HG03139 (cell line): Measurements from ENCODE around the gene MAPK8IP2.
"Not testable (repeated sequence)": the region's sequence is repeated elsewhere in the genome, so short reads cannot be mapped to it uniquely, and the experiment has no call there.

ENCODE experiments used
- ATAC-seq: cut with Tn5 transposase; IDR thresholded peaks from one replicate; pipeline ENCODE4 v1.9.1; 2021; ENCODE audit not compliant: unreplicated experiment

Gene MAPK8IP2

GRCh38 chr22:50612528-50613221, 12.1 kb downstream of the MAPK8IP2 start:
- ATAC-seq = no peak

DNA sequence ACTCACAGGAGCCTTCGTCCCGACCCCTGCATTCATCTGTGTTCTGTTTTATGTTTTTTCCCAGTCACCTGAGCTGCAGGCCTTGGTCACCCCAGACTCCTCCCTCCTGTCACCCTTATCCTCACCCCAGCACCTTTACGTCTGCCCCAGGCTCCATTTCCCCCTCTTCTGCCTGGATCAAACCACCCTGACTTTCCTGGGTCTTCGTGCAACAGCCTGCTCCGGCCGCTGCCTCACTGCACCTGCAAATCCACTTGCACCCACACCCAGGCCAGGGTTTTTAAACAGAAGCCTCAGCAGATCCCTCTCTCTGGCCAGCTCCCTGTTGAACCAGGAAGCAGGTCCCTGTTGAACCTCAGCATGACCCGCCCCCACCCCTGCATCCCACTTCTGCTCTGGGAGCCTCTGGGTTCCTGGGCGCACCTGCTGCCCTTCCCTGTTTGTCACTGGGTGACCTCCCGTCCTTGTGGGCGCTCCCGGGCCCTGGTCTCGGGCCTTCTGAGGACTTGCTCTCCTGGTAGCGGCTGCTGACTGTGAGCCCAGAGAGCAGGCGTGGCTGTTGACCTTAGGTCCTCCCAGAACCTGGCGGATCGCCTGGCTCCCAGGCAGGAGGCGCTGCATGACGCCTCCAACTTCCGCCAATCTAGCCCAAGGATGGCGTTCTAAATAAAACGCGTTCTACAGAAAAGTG, 12.8 kb downstream of the MAPK8IP2 start:
- no peak for ATAC-seq

DNA sequence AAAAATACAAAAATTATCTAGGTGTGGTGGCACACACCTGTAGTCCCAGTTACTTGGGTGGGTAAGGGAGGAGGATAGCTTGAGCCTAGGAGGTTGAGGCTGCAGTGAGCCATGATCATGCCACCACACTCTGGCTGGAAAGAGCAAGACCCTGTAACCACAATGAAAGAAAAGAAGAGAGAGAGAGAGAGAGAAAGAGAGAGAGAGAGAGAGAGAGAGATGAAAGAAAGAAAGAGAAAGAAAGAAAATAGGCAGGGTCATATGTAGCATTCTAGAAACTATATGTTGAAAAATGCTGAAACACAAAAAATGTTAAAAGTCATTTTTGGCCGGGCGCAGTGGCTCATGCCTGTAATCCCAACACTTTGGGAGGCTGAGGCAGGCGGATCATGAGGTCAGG, 13.7 kb downstream of the MAPK8IP2 start:
- not testable (repeated sequence) for ATAC-seq

- peak; percentile 45 for ATAC-seq
These were observed 20.2 kb downstream of the MAPK8IP2 start for GRCh38 chr22:50620593-50621355.

- ATAC-seq = no peak
These were observed 20.8 kb downstream of the MAPK8IP2 start for GRCh38 chr22:50621356-50621880.

- ATAC-seq = no peak
These were observed 21.5 kb downstream of the MAPK8IP2 start for GRCh38 chr22:50621948-50622722.

- no peak for ATAC-seq
These were observed 22.2 kb downstream of the MAPK8IP2 start for GRCh38 chr22:50622723-50623327.

DNA sequence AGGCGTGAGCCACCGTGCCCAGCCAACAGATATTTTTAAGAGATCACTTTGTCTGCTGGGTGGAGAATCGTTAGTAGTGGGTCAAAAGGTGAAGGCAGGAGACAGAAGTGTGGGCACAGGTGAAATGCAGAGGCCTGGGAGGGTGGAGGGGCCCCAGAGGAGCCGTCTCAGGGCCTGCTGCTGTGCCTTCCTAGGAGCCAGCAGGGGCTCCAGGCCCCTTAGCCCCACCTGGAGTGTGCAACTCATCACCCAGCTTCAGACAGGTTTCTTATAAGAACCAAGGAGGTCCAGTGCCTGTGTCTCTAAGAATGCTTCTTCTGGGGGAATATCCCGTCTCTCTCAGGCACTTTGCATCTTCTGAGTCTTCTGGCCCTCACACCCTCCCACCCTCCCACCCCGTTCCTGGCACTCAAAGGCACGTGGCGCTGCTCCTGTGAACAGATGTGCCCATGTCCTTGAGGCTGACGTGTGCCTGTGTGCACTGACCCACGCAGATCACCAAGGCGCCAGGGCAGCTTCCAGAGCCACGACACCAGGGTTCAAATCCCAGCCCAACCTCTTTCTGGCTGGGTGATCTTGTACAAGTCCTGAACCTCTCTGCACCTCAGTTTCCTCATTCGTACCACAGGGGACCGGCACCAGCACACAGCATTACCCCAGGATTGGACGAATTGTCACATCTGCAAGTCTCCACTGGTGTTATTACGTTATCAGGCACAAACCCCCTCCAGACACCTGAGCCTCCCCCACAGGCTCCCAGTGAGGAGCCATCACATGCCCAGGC, 23.9 kb downstream of the MAPK8IP2 start:
- no peak for ATAC-seq

DNA sequence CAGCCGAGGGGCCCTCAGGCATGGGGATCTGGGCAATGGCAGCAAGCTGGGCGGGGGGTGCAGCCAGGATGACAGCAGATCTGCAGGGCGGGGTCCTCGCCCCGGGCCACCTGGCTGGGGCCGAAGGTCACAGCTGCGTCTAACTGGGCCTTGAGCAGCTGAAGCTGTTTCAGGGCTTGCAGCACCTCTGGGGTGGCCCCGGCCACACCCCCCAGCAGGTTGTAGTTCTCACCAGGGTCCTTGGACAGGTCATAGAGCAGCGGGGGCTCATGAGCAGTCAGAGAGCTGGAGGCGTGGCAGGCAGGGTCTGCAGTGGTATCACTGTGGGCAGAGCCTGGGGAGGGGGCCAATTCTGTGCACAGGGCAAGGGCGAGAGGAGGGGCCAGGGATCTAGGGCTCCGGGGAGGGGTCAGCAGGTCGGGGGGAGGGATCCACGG, 24.6 kb downstream of the MAPK8IP2 start:
- ATAC-seq = no peak

DNA sequence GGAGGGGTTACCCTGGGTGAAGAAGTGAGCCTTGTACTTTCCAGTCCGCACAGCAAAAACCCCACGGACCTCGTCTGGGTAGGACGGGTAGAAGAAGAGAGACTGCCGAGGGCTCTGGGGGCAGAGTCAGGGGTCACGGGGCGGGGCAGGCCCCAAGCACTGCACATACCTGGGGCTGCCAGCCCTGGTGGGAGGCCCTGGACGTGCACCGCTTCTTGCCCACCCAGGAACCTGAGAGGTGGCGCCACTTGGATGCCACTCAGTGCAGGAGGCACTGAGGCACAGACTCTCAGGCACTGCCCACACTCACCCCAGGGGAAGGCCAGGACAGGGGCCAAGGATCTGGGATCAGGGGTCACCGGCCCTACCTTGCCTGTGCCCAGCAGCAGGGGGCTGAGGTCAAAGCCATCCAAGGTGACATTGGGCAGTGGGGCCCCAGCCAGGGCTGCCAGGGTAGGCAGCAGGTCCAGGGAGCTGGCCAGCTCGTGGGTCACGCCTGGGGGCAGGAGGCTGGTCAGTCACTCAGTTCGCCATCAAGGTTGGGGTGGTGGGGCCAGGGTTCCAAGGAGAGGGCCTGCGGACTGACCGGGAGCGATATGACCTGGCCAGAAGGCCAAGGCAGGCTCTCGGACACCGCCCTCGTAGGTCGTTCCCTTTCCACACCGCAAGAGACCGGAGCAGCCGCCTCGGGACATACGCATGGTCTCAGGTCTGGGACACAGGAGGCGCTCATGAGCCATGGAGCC, 25.1 kb downstream of the MAPK8IP2 start:
- ATAC-seq = no peak

DNA sequence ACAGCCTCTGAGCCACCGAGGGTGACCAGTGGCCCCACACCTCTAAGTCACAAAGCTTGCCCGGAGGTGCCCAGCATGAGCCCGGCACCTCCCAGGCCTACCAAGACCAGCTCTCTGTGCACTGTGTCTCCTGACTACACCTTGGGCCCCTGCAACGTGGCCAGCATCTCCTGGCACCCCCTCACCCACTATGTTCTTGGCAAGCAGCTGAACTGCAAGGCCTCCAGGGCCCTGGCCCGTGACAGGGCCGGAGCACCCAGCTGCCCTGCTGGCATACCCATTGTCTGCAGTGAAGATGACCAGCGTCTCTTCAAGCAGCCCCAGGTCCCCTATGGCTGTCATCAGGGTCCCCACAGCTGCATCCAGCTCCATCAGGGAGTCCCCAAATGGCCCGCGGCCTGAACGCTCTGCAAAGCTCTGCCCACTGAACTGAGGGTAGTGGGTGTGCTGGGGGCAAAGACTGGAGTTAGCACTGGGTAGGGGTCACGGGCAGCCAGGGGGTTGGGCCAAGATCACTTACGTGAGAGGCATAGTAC, 25.8 kb downstream of the MAPK8IP2 start:
- no peak for ATAC-seq

DNA sequence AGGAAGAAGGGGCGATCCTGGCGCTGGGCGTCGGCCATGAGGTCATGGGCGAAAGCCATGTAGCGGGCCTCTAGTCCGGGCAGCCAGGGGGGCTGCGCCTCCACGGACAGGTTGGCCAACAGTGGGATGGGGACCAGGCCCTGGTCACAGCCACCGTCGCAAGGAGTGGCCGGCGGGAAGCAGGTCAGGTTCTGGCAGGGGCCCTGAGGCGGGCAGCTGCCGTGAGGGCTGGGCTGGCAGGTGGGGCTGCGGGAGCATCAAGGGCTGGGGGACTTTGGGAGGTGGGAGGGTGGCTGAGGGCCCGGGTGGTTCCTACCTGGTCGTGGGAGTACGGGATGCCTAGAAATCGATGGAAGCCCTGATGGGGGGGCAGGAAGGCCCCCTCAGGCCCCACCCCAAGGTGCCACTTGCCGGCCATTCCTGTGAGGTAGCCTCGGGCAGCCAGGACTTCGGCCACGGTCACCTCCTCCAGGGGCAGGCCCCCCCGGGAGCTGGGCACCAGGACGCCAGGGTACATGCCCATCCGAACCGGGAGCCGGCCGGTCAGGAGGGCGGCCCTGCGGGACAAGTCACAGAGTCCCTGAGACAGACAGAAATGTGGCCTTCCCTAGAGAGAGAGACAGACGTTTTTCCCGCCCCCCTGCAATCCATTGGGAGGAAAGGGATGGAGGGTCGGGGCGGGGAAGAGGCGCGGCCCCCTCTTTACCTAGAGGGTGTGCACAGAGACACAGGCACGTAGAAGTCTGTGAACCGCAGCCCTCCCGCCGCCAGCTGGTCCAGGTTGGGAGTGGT, 26.5 kb downstream of the MAPK8IP2 start:
- no peak for ATAC-seq

- peak; percentile 59 for ATAC-seq
These were observed 27.3 kb downstream of the MAPK8IP2 start, which contains the start of gene ARSA for GRCh38 chr22:50627642-50628542. ARSA (minus strand) TSS chr22:50628152; CDS start chr22:50627779, 373 bp downstream.

- ATAC-seq = no peak
These were observed 28.0 kb downstream of the MAPK8IP2 start for GRCh38 chr22:50628543-50629134.

DNA sequence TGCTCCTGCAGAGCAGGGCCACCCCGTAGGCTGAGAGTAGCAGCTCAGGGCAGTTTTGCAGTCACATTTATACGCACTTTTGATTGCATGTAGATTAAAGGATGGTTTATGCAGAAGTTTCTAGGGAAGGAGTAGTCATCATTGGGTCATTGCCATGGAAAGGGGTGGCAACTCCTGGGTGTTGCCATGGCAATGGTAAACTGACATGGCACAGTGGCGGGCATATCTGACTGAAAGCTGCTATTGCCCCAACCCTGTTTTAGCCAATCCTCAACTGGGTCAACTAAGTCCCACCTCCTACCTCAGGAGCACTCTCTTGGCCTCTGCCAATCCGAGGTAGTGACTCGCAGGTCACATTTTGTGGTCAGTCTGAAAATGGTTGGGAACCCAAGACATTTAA, 29.8 kb downstream of the MAPK8IP2 start:
- ATAC-seq = no peak

GRCh38 chr22:50633086-50633485, 32.5 kb downstream of the MAPK8IP2 start:
- no peak for ATAC-seq
